ENCODE results near the gene CCDC40.

DNA sequence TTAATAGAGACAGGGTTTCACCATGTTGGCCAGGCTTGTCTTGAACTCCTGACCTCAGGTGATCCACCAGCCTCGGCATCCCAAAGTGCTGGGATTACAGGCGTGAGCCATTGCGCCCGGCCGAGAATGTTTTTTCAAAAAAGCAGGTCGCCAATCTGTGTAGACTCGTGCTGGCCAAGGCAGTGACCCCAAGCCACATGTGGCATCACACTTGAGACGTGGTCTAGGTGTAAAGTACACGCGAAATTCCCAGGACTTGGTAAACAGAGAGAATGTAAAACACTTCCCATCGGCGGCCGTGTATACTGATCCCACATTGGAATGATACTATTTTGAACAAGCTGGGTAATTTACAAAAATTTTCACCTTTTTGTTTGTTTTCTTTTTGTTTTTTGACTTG lies 41.8 kb upstream of the CCDC40 start:
- TF ChIP-seq POLR2A (IDR thresholded peaks at IDR 0.05), result no peak
- TF ChIP-seq, protein P1, sequence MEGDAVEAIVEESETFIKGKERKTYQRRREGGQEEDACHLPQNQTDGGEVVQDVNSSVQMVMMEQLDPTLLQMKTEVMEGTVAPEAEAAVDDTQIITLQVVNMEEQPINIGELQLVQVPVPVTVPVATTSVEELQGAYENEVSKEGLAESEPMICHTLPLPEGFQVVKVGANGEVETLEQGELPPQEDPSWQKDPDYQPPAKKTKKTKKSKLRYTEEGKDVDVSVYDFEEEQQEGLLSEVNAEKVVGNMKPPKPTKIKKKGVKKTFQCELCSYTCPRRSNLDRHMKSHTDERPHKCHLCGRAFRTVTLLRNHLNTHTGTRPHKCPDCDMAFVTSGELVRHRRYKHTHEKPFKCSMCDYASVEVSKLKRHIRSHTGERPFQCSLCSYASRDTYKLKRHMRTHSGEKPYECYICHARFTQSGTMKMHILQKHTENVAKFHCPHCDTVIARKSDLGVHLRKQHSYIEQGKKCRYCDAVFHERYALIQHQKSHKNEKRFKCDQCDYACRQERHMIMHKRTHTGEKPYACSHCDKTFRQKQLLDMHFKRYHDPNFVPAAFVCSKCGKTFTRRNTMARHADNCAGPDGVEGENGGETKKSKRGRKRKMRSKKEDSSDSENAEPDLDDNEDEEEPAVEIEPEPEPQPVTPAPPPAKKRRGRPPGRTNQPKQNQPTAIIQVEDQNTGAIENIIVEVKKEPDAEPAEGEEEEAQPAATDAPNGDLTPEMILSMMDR (IDR thresholded peaks at IDR 0.05), result no peak

Measured in thyroid gland (tissue), 4 donors.